ENCODE data around the gene TMEM190.
A peak's percentile ranks its signal among the peaks of the same experiment; 100 is the strongest.
"Not testable (repeated sequence)": the region's sequence is repeated elsewhere in the genome, so short reads cannot be mapped to it uniquely, and the experiment has no call there.

The TMEM190 gene

GRCh38 chr19:55391702-55392615, 15.3 kb downstream of the TMEM190 start:
- no peak for DNase-seq

- no peak for DNase-seq
Observed at GRCh38 chr19:55392820-55393761, 16.5 kb downstream of the TMEM190 start.

GRCh38 chr19:55398200-55398925, 21.7 kb downstream of the TMEM190 start:
- DNase-seq = no peak

- no peak for DNase-seq
Observed at GRCh38 chr19:55400281-55401087, 23.9 kb downstream of the TMEM190 start.

- not testable (repeated sequence) for DNase-seq
Observed at GRCh38 chr19:55401390-55401789, 24.8 kb downstream of the TMEM190 start.

GRCh38 chr19:55402509-55402908, 25.9 kb downstream of the TMEM190 start:
- no peak for DNase-seq

GRCh38 chr19:55405638-55406037, 29.0 kb downstream of the TMEM190 start:
- DNase-seq = no peak

GRCh38 chr19:55406091-55406825, 29.6 kb downstream of the TMEM190 start:
- no peak for DNase-seq

GRCh38 chr19:55406826-55407549, 30.4 kb downstream of the TMEM190 start:
- DNase-seq = no peak

- DNase-seq = not testable (repeated sequence)
Observed at GRCh38 chr19:55407550-55407799, 30.8 kb downstream of the TMEM190 start, which contains the start of gene UBE2S. Gene UBE2S, minus strand, starts transcription at chr19:55407788. Its CDS starts 199 bp downstream, at chr19:55407589.

- DNase-seq = peak; percentile 91
Observed at GRCh38 chr19:55407800-55408532, 31.3 kb downstream of the TMEM190 start.

- no peak for DNase-seq
Observed at GRCh38 chr19:55408533-55408872, 31.9 kb downstream of the TMEM190 start.

GRCh38 chr19:55409179-55409578, 32.6 kb downstream of the TMEM190 start:
- not testable (repeated sequence) for DNase-seq

GRCh38 chr19:55410168-55410567, 33.5 kb downstream of the TMEM190 start:
- no peak for DNase-seq

- no peak for DNase-seq
Observed at GRCh38 chr19:55418185-55418584, 41.6 kb downstream of the TMEM190 start.

GRCh38 chr19:55419103-55419502, 42.5 kb downstream of the TMEM190 start:
- DNase-seq = no peak

GRCh38 chr19:55419624-55420236, 43.1 kb downstream of the TMEM190 start:
- no peak for DNase-seq

GRCh38 chr19:55421281-55421680, 44.7 kb downstream of the TMEM190 start:
- DNase-seq = not testable (repeated sequence)

- DNase-seq = no peak
Observed at GRCh38 chr19:55423225-55424005, 46.8 kb downstream of the TMEM190 start.

Measured in 8988T (cell line).